ENCODE data around the gene CAPZA3.

DNA sequence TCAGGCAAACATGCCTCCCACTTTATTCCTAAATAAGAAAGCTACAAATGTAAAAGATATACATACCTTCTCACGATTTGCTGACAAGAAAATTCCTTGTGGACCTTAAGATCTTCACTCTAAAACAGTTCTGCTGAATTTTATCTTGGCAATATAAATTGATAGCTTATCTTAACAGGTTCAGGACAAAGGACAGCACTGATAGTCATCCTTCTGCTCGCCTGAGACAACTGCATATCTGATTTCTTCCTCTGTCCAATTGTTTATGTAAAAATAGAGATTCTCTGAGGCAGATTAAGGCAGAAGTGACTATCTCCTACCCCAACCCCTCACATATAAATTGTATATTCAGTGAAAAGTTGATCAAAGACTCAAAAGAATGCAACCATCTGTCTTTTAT, 44.9 kb downstream of the CAPZA3 start:
- TF ChIP-seq POLR2A (IDR thresholded peaks at IDR 0.05) = no peak
- no peak for TF ChIP-seq CTCF (IDR thresholded peaks at IDR 0.05)
- TF ChIP-seq EP300 (IDR thresholded peaks at IDR 0.05) = no peak
- no peak for TF ChIP-seq POLR2AphosphoS5 (IDR thresholded peaks at IDR 0.05)

Data from sigmoid colon (tissue), 4 donors.